Brain microvascular endothelial cell (primary cell): ENCODE results near the gene TSC2.
"Not testable (repeated sequence)": the region's sequence is repeated elsewhere in the genome, so short reads cannot be mapped to it uniquely, and the experiment has no call there.

Source experiments
- DNase-seq: peaks from one replicate; pipeline ENCODE4 v3.0.0-alpha.2; 2020
- H3K27ac ChIP-seq: fragments of 250-450 bp; sonication (Bioruptor Pico); 2 replicates; pipeline ENCODE4 v1.5.1; 2020; ENCODE audit warnings: mild to moderate bottlenecking, moderate library complexity
- H3K27me3 ChIP-seq: fragments of 250-450 bp; sonication (Bioruptor Pico); replicated peaks from 2 replicates; pipeline ENCODE4 v1.5.1; 2020; ENCODE audit warnings: mild to moderate bottlenecking
- H3K36me3 ChIP-seq: fragments of 250-450 bp; sonication (Bioruptor Pico); replicated peaks from 2 replicates; pipeline ENCODE4 v1.5.1; 2020; ENCODE audit warnings: mild to moderate bottlenecking
- H3K4me3 ChIP-seq: 2 replicates; pipeline ENCODE4 v1.5.1; 2011; ENCODE audit warnings: low read depth, mild to moderate bottlenecking, control low read depth, low read length, moderate library complexity
- in situ Hi-C: cut with HindIII; loops from 2 replicates; pipeline ENCODE4 v1.10.0; 2017; ENCODE audit warnings: low sequenced_read_pairs, low pct_ligation_motif_present
- TF ChIP-seq, protein P1 (sequence below): IDR thresholded peaks from 2 replicates; pipeline ENCODE4 v1.5.1; 2011; ENCODE audit warnings: low read depth, mild to moderate bottlenecking, moderate library complexity, low read length, control low read depth, inconsistent platforms; ENCODE audit errors: missing control alignments

TSC2 gene

GRCh38 chr16:2033057-2033908 lies 14.5 kb upstream of the TSC2 start:
- Histone ChIP-seq H3K27me3 (no peaks in the 10 kb centered on the region), H3K4me3 (peak overlapping the region; percentile 41), H3K27ac (peak overlapping the region; percentile 80), H3K36me3 (peaks cover 16% of the 10 kb centered on the region)
- DNase-seq, result peak; percentile 49
- TF ChIP-seq, protein P1, sequence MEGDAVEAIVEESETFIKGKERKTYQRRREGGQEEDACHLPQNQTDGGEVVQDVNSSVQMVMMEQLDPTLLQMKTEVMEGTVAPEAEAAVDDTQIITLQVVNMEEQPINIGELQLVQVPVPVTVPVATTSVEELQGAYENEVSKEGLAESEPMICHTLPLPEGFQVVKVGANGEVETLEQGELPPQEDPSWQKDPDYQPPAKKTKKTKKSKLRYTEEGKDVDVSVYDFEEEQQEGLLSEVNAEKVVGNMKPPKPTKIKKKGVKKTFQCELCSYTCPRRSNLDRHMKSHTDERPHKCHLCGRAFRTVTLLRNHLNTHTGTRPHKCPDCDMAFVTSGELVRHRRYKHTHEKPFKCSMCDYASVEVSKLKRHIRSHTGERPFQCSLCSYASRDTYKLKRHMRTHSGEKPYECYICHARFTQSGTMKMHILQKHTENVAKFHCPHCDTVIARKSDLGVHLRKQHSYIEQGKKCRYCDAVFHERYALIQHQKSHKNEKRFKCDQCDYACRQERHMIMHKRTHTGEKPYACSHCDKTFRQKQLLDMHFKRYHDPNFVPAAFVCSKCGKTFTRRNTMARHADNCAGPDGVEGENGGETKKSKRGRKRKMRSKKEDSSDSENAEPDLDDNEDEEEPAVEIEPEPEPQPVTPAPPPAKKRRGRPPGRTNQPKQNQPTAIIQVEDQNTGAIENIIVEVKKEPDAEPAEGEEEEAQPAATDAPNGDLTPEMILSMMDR, result no peak
- in situ Hi-C loops, result no loop called here

DNA sequence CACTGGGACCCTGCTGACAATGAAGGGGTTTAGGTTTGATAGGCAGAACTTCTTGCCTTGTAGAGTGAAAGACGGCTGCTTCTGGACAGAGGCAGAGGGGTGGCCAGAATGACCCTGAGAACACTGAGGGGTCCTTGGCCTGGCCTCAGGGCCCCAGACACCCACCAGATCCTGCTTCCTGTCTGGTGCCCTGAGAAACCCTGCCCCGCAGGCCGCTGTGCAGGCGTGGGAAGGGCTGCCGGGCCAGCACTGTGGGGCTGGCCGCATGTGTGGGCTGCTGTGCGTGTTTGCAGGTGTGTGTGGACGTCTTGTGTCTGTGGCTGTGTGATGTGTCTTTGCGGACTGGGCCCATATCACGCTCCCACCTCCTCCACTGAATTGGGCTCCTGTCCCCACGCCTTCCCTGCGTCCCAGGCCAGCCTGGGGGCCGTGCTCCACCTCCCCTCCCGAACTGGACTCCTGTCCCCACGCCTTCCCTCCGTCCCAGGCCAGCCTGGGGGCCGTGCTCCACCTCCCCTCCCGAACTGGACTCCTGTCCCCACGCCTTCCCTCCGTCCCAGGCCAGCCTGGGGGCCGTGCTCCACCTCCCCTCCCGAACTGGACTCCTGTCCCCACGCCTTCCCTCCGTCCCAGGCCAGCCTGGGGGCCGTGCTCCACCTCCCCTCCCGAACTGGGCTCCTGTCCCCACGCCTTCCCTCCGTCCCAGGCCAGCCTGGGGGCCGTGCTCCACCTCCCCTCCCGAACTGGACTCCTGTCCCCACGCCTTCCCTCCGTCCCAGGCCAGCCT lies 13.7 kb upstream of the TSC2 start:
- H3K27me3 ChIP-seq, in situ Hi-C loops: not testable (repeated sequence)
- Histone ChIP-seq H3K27ac (peak overlapping the region; percentile 80), H3K36me3 (peaks cover 21% of the 10 kb centered on the region), H3K4me3 (peak overlapping the region; percentile 41)
- DNase-seq, result peak; percentile 25

DNA sequence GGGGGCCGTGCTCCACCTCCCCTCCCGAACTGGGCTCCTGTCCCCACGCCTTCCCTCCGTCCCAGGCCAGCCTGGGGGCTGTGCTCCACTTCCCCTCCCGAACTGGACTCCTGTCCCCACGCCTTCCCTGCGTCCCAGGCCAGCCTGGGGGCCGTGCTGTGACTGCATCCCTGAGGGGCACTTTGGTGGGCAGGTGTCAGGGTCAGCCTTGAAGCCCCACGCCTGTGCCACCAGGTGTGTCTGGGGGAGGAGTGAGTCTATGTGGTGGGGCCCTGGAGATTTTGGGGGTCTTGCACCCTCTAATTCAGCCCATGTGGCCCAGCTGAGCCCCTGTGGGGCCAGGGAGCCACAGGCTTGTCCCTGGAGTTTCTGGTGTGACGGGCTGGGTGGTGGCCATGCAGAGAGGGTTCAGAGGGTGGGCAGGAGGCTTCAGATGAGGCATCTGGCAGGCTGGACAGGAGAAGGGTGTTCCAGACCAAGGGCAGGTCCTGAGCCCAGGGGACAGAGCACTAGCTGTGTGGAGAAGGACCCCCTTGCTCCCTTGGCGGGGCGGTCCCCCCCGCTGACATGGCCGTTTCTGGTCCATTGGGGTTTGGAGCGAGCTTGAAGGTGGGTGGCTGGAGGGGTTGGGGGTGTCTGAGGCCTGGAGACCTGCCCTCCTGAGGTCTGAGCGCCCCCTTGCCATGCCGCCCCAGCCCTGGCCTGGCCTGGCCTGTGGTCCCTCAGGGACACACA lies 12.9 kb upstream of the TSC2 start:
- in situ Hi-C loops, result loop anchor here (5.0 kb wide), 1 partner anchor 42 kb away; no protein-coding TSS in a partner anchor
- TF ChIP-seq, protein P1, result no peak
- no peak for DNase-seq
- peak overlapping the region; percentile 71 for H3K27ac ChIP-seq
- H3K36me3 ChIP-seq, result peaks cover 21% of the 10 kb centered on the region
- H3K27me3 ChIP-seq, result no peaks in the 10 kb centered on the region
- H3K4me3 ChIP-seq, result peak overlapping the region; percentile 15

- peak overlapping the region; percentile 71 for H3K27ac ChIP-seq
- H3K27me3 ChIP-seq, result no peaks in the 10 kb centered on the region
- peak; percentile 81 for DNase-seq
- H3K4me3 ChIP-seq, result peak overlapping the region; percentile 9
- TF ChIP-seq, protein P1, result no peak
- H3K36me3 ChIP-seq, result peaks cover 21% of the 10 kb centered on the region
- in situ Hi-C loops, result loop anchor here (5.0 kb wide), 1 partner anchor 42 kb away; no protein-coding TSS in a partner anchor
Measured at GRCh38 chr16:2035431-2036199, 12.2 kb upstream of the TSC2 start.

DNA sequence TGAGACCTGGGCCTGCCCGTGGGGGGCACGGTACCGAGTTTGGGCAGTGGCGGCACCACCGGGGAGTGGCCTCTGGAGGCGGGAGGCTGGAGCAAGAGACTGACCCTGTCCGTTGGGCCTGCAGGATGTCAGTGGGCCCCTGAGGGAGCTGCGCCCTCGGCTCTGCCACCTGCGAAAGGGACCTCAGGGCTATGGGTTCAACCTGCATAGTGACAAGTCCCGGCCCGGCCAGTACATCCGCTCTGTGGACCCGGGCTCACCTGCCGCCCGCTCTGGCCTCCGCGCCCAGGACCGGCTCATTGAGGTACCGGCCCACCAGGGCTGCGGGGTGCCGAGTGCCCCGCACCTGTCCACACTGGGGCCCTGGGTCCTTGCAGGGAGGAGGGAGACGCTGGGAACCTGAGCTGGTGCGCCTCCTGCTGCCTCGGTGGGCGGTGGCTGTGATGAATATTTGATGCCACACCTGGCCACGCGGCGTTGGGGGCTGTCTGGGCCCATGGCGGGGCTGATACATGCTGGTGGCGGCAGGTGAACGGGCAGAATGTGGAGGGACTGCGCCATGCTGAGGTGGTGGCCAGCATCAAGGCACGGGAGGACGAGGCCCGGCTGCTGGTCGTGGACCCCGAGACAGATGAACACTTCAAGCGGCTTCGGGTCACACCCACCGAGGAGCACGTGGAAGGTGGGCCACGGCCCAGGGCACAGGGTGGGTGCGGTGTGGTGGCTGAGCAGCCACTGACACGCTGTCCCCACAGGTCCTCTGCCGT lies 11.4 kb upstream of the TSC2 start:
- H3K4me3 ChIP-seq, result no peak overlapping the region
- DNase-seq, result no peak
- H3K27me3 ChIP-seq, result no peaks in the 10 kb centered on the region
- H3K27ac ChIP-seq, result peak overlapping the region; percentile 71
- in situ Hi-C loops, result loop anchor here (5.0 kb wide), 1 partner anchor 41 kb away; no protein-coding TSS in a partner anchor
- TF ChIP-seq, protein P1, result no peak
- peaks cover 21% of the 10 kb centered on the region for H3K36me3 ChIP-seq
